ENCODE data around the gene MAP6.

MAP6 gene

GRCh38 chr11:75548595-75549272 is 120.1 kb downstream of the MAP6 start:
- DNase-seq (ENCODE audit: low spot score) = no peak

DNA sequence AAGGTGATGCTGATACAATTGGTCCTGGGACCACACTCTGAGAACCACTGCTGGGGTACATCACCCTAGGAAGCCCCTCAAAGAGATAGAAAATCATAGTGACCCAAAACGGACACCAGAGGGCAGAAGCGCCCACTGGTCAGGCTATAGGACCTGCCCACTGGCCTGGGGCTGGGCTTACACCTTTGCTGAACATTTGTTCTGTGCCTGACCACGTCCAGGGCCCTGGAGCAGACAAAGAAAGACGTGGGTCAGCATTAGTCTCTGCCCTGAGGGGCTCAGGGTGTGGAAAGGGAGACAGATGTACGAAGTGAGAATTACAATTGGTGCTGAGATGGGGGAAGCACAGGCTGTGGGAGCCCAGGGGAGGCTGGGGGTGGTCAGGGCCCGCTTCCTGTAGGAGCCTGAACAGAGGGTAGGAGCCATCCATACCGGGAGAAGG is 121.2 kb downstream of the MAP6 start:
- peak; percentile 72 for DNase-seq (ENCODE audit: low spot score)

- DNase-seq (ENCODE audit: low spot score) = no peak
Measured at GRCh38 chr11:75547177-75547576, 121.7 kb downstream of the MAP6 start.

DNA sequence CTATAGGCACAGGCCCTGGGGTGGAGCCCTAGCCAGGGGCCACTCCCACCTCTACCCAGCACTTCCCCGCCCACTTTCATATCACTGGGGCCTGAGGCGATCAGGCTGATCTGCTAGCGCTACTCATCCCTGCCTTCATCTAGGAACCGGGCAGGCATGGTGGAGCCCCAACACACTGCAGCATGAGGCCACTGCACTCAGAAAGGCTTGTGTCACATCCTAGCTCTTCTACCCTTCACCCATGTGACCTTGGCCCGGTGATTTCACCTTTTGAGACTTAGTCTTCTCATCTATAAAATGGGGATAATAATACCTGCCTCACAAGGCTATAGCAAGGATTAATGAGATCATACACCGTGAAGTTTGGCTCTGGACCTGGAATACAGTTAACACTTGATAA is 125.0 kb downstream of the MAP6 start:
- peak; percentile 43 for DNase-seq (ENCODE audit: low spot score)

DNA sequence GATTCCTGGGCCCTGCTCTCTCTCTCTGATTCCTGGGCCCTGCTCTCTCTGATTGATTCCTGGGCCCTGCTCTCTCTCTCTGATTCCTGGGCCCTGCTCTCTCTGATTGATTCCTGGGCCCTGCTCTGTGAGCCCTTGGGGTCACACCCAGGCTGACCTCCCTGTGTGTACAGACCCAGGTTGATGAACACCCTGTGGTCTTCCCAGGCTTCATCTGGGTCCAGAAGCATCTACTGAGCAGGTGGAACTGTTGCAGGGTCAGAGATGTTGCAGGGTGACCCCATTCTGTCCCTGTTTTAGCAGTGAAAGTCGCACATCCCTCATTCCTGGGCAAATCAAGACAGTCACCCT is 126.8 kb downstream of the MAP6 start:
- DNase-seq (ENCODE audit: low spot score) = no peak

DNA sequence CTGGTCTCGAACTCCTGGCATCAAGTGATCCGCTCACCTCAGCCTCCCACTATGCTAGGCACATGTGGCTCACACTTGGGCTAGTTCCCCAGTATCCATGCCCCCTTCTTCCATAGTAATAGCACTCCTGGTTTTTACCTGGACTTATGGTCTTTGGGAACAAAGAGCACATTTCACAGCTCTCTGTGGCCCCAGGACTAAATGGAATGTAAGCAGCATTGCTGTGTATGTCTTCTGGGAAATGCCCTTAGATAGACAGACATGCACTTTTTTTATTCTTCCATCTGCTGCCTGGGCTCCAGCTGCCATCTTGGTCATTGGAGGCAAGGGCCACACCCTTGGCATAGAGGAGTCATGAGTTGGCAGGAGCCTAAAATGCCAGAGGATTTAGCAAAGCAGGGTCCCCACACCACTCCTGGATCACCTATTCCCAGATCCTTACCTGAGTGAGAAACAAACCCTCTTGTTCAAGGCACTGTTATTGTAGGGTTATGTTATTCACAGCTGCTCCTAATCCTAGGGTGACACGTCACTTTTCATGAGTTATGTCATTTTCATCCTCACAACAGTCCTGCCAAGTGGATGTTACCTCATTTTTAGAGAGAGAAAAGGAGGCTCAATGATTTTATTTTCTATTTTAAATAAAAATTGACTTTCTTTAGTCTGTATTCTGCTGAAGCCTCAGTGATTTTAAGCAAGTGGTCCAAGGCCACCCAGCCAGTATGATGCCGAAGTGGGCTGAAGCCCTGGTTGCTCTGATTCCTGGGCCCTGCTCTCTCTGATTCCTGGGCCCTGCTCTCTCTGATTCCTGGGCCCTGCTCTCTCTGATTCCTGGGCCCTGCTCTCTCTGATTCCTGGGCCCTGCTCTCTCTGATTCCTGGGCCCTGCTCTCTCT is 127.4 kb downstream of the MAP6 start:
- DNase-seq (ENCODE audit: low spot score) = no peak

GRCh38 chr11:75539459-75540334 is 129.1 kb downstream of the MAP6 start:
- no peak for DNase-seq (ENCODE audit: low spot score)

DNA sequence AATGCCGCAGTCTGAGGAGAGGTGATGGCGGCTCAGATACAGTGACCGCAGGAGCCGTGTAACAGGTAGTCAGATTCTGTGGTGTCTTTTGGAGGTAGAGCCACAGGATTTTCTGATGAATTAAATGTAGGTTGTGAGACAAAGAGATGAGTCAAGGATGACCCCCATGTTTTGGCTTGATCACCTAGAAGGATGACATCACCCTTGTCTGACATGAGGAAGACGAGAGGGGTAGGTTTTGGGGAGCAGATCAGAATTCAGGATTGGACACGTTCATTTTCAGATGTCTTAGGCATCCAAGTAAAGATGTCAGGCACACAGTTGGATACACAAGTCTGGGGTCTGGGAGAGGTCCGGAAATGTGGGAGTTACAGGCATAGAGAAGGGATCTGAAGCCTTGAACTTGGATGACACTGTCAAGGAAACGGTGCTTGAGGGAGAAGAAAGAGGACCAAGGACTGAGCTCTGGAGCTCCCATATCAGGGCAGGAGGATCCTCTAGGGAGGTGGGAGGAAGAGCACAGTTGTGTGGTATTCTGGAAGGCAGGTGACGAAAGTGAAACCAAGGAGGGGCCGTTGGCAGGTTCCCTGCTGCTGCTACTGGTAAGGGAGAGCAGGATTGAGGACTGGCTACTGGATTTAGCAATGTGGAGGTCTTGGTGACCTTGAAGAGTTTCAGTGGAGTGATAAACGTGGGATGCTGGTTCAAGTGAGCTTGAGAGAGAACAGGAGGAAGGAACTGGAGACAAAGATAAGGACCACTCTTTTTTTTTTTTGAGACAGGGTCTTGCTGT is 130.5 kb downstream of the MAP6 start:
- DNase-seq (ENCODE audit: low spot score) = no peak

- no peak for DNase-seq (ENCODE audit: low spot score)
Measured at GRCh38 chr11:75537740-75538139, 131.1 kb downstream of the MAP6 start.
